GM21717 (cell line): ENCODE data around the gene WDR72.

ENCODE experiments used
- ATAC-seq: cut with Tn5 transposase; IDR thresholded peaks from one replicate; pipeline ENCODE4 v1.9.1; 2021; ENCODE audit warnings: mild to moderate bottlenecking, moderate library complexity; ENCODE audit not compliant: unreplicated experiment

WDR72 gene

GRCh38 chr15:53536479-53537120, 222.9 kb downstream of the WDR72 start:
- no peak for ATAC-seq

DNA sequence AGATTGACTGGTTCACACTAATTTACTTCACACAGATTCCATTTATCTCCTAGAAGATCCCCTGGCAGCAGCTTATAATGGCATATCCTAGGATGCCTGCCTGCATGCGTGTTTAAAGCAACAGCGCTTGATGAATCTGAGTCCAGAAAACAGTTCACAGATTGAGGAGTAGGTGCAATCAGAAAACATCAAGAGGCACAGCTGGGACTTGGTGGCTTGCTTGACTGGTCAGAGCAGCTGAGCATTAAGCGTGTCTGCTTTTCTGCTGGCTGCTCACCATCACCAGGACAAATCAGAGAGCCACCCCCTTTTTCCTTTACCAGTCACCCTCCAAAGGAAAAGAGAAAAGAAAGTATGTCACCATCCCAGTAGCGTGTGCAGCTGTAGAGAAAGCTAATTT, 223.6 kb downstream of the WDR72 start:
- no peak for ATAC-seq

DNA sequence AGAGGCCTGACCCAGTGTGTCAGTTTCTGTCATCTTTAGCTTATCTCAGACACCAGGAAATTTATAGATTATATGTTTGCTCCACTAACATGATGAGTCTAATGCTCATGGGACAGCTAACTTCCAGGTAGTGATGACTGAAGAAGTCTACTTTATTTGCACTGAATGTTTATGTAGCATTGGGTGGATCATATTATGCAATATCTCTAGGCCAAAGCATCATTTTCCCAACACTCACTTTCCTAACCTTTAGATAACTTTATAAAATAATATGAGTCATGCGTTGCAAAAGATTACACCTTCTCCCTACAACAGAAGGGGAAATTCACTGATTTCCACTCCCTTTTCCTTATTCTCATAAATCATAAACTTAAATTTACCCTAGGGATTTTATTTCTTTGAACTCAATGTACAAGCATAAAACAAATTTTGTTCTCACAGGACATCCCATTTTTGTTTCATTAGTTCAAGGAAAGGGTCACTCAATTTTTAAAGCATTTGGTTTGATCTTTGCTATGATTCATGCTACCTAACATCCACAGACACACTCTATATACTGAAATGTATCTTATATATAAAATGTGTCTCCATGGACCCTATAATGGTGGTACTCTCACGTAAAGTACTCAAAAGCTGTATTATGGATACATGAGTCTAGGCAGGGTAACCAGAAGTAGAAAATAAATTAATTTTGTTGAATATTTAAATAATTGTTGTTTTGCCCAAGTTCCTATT, 225.2 kb downstream of the WDR72 start:
- ATAC-seq = no peak

- no peak for ATAC-seq
These were observed 228.7 kb downstream of the WDR72 start for GRCh38 chr15:53530761-53531160.

DNA sequence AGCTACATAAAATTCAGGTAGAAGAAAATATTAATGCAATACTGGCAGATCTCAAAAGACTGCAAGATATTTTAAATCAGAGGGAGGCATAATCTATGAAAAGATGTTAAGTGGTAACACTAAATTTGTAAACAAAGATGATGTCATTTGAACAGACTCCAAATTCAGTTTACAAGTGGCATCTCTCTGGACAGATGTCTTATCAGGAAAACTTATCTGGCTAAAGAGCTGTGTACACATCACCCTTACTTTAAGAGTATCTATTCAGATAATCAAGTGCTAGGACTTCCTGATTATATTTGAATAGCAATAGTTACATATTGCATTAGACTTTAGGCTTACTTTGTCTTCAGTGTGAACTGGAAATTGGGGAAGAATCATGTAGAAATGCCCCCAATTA, 231.5 kb downstream of the WDR72 start:
- no peak for ATAC-seq

GRCh38 chr15:53525894-53526293, 233.6 kb downstream of the WDR72 start:
- ATAC-seq = no peak

DNA sequence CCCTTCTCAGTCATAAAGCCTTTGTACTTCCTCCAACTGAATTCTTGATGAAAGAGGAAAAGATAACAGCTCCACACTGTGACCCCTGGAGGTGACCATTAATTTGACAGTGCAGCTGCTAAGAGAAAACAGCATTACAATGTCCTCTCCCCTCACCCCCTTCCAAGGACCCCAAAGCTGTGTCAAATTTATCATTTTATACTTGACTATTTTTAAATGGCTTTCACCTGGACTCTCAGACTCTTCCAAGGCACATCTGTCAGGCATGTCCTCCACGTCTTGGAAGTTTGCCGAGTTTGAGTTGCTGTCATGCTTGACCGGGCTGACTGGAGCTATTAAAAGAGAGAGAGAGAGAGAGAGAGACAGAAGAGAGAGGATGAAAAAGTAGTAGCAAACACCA, 236.5 kb downstream of the WDR72 start:
- ATAC-seq = no peak

DNA sequence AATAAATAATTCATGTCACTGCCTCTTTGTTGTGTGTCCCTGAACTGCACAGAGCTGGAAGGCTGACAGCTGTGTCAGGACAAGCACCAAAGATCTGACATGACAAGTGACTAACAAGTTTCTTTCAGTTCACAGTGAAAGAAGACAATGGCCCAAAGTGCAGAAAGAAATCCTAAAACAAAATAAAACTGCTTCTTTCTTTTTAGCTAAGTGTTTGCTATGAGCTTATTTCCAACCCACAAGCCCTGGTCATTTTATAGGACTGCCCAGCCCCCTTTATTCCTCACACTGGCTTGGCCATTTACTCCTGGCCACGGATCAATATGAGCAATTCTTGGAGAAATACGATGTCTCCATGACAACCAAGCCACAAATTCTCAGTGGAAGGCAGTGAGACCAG, 238.5 kb downstream of the WDR72 start:
- ATAC-seq = no peak

- no peak for ATAC-seq
These were observed 246.0 kb downstream of the WDR72 start for GRCh38 chr15:53513431-53513830.

GRCh38 chr15:53512029-53512428, 247.4 kb downstream of the WDR72 start:
- ATAC-seq = no peak

DNA sequence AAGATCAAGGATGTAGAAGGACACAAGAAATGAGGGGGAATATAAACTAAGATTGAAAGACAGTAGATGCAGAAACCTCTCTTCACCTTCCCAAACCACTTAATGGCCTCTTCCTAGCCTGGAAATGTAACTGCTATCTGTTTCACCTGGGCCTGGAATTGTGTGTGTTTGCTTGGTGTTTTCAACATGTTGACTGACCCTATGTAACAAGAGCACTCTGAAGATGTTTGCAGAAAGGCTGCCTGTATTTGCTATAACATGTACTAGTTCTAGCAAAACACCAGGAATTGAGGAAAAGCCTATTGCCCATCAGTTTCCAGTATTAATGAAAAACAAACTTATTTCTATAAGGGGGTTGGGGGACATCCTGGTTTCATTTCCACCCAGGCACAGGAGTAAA, 248.3 kb downstream of the WDR72 start:
- ATAC-seq = no peak

GRCh38 chr15:53506370-53506769, 253.1 kb downstream of the WDR72 start:
- ATAC-seq = no peak

- ATAC-seq = no peak
These were observed 260.5 kb downstream of the WDR72 start for GRCh38 chr15:53498996-53499395.

- ATAC-seq = no peak
These were observed 269.1 kb downstream of the WDR72 start for GRCh38 chr15:53490341-53490740.

GRCh38 chr15:53482055-53482454, 277.4 kb downstream of the WDR72 start:
- no peak for ATAC-seq

DNA sequence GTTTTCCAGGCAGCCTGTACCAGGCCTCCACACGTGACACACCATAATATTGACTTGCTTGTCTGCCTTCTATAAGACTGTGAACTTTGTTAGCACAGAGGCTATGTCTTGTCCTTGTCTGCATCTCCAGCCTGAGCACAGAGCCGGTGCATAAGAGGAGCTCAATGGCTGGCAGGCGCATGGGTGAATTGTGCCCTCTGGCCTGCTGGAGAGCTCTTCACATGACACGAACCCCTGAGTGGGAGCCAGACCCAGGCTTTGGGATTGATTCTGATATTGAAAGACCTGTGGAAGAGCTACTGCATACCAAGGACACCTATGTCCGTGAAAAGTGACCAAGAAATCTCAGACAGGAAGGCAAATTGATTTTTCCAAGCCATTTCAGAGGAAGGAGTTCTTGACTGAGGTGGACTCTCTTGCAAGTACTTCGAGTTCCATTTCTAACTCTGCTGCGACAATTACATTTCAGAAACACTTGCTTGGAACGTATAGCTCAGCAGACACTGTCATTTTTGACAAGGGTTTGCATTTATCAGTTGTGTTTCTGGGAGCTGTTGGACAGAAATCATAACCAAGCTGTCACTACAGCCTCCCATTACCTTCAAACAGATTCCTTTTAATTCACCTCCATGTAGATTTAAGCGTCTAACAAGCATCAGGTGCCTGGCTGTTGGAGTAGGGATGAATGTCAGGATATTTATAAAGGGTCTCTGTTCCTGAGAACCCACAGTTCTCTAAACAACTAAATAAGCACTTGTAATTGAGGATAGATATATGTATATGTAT, 281.3 kb downstream of the WDR72 start:
- no peak for ATAC-seq

DNA sequence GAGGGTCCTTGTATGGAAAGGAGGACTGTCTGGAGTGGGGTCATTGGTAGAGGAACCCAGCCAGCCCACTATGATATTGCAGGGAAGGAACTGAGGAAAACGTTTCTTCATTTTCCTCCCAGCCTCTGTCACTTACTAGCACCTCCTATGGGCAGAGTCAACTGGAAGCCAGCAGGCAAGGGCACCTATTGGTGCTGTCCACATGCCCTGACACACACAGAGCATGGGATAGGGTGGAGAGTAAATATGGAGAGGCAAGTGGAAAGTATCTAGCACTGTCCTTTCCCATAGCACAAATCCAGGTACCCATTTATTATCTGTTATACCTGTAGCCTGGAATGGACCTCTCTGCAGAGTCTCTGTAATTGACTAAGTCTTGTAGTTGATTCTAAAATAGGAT, 285.6 kb downstream of the WDR72 start:
- no peak for ATAC-seq

- ATAC-seq = no peak
These were observed 286.0 kb downstream of the WDR72 start for GRCh38 chr15:53473435-53473834.

GRCh38 chr15:53472883-53473282, 286.6 kb downstream of the WDR72 start:
- ATAC-seq = no peak

DNA sequence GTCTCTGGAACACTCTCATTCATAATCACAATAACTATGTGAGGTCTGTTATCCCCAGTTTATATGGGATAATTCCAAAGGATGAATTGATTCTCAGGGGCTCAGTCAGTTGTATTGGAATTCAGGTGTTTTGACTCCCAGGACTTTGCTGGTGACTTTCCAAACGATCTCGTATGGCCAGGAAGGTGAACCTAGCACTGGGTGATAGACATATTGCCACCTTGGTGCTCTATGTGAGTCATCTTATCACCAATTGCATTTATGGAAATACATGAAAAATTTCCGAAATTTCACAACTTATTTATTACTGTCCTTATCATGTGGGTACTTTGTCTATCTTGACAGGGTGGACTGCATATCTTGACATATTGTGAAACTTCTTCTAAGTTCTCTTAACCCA, 287.3 kb downstream of the WDR72 start:
- ATAC-seq = no peak

- ATAC-seq = no peak
These were observed 288.7 kb downstream of the WDR72 start for GRCh38 chr15:53470743-53471142.

GRCh38 chr15:53469422-53469821, 290.0 kb downstream of the WDR72 start:
- ATAC-seq = no peak
